Mucosa of stomach (tissue), 1 donor: ENCODE measurements around the gene ISCU.
"Not testable (repeated sequence)": the region's sequence is repeated elsewhere in the genome, so short reads cannot be mapped to it uniquely, and the experiment has no call there.

ENCODE experiments used
- H3K27me3 ChIP-seq: one replicate; pipeline ENCODE4 v1.7.0; 2013; ENCODE audit warnings: mild to moderate bottlenecking, low read length; ENCODE audit not compliant: control insufficient read depth, insufficient read depth
- H3K36me3 ChIP-seq: one replicate; pipeline ENCODE4 v1.7.0; 2013; ENCODE audit warnings: low read length; ENCODE audit not compliant: control insufficient read depth, insufficient read depth
- H3K4me1 ChIP-seq: one replicate; pipeline ENCODE4 v1.7.0; 2013; ENCODE audit warnings: mild to moderate bottlenecking, low read length; ENCODE audit not compliant: control insufficient read depth, insufficient read depth
- H3K4me3 ChIP-seq: one replicate; pipeline ENCODE4 v1.7.0; 2013; ENCODE audit warnings: low read length
- H3K9ac ChIP-seq: one replicate; pipeline ENCODE4 v1.7.0; 2013; ENCODE audit warnings: mild to moderate bottlenecking, low read length, moderate library complexity
- H3K9me3 ChIP-seq: one replicate; pipeline ENCODE4 v1.7.0; 2013; ENCODE audit warnings: mild to moderate bottlenecking, low read length, moderate library complexity; ENCODE audit not compliant: control insufficient read depth
- donor health status: Pancreatic carcinoma.

ISCU gene

DNA sequence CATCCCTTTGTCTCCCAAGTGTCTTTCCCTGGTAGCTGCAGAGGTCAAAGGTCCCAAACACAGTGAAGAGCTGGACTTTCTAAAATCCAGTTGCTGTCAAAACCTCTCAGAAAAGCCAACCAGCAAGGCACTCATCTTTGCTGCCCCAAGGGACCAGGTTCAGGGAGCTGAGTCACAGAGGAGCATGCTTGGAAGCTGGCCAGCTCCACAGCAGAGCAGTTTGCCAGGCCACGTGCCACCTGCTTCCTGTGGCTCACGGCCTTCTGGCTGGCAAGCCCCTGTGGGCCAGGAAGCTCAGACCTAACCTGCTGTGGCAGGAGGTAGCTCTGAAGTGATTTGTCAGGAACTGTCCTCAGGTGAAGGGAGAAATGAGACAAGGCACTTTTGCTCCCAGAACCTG lies 3.6 kb downstream of the ISCU start:
- Histone ChIP-seq H3K27me3 (no peaks in the 10 kb centered on the region), H3K9ac (no peak overlapping the region), H3K36me3 (peaks cover 11% of the 10 kb centered on the region)

DNA sequence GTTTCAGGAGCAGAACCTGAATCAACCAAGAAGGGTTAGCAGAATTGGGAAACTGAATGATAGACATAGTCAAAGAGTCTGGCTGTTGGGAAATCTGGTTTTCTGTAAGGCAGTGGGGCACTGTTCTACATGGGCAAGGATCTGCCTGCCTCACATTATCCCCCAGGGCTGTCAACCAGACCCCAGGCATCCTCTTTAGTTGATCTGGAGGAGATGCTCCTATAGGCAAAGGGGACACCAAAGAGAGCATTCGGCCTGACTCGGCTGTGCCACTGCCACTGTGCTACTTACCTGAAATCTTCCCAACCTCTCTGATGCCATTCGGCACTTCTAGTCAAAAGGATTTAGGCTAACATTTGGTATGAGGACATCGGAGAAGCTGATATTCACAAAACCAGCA lies 4.1 kb downstream of the ISCU start:
- H3K9ac ChIP-seq: no peak overlapping the region
- H3K4me1 ChIP-seq: peaks cover 20% of the 10 kb centered on the region
- H3K36me3 ChIP-seq: peaks cover 11% of the 10 kb centered on the region

More for the DNA sequence above, 3.6 kb downstream of the ISCU start:
- H3K4me3 ChIP-seq: no peak overlapping the region
- peaks cover 20% of the 10 kb centered on the region for H3K4me1 ChIP-seq
- H3K9me3 ChIP-seq: no peaks in the 10 kb centered on the region

DNA sequence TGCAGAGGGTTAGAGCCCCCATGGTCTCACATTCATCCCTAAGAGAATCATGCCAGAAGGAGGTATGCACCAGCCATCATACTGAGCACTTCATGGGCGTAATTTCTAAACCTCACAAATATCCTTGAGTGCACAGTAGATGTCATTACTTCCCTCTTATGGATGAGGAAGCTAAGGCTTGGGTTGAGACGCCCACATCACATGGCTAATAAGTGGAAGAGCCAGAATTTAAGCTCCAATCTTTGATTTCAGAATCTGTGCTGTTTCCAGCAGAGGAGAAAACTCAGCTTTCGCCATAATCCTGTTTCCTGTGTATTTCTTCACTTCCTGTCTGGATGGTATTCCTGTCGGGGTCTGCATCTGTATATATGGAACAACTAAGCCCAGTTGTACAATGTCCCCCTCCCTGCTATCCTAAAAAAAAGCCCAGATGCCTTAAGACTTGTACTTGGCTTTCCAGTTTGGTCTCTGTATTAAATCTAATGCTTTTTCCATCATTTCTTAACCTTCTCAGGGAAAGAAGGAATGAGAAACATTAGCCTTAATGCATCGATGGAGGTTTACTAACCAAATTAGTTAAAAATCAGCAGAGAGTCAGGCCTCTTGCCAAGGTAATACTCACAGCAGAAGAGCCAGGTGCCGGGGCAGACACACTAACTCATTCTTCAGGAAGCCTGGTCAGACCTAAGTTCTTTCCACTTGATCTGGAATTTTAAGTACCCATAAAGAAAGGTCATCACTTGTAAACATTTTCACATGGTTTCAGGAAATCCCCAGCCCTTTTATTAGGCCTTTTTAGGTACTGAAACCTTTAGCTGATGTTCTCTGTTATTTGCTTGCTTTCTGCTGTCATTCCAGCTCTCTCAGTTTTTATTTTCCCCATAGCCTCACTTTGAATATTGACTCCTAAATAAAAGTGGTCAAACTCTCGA lies 5.3 kb downstream of the ISCU start:
- no peak overlapping the region for H3K9ac ChIP-seq
- peaks cover 11% of the 10 kb centered on the region for H3K36me3 ChIP-seq
- peaks cover 15% of the 10 kb centered on the region for H3K4me1 ChIP-seq
- no peak overlapping the region for H3K4me3 ChIP-seq
- no peaks in the 10 kb centered on the region for H3K27me3 ChIP-seq
- H3K9me3 ChIP-seq: no peaks in the 10 kb centered on the region

More for the DNA sequence above, 4.1 kb downstream of the ISCU start:
- no peaks in the 10 kb centered on the region for H3K9me3 ChIP-seq
- no peaks in the 10 kb centered on the region for H3K27me3 ChIP-seq
- H3K4me3 ChIP-seq: no peak overlapping the region

DNA sequence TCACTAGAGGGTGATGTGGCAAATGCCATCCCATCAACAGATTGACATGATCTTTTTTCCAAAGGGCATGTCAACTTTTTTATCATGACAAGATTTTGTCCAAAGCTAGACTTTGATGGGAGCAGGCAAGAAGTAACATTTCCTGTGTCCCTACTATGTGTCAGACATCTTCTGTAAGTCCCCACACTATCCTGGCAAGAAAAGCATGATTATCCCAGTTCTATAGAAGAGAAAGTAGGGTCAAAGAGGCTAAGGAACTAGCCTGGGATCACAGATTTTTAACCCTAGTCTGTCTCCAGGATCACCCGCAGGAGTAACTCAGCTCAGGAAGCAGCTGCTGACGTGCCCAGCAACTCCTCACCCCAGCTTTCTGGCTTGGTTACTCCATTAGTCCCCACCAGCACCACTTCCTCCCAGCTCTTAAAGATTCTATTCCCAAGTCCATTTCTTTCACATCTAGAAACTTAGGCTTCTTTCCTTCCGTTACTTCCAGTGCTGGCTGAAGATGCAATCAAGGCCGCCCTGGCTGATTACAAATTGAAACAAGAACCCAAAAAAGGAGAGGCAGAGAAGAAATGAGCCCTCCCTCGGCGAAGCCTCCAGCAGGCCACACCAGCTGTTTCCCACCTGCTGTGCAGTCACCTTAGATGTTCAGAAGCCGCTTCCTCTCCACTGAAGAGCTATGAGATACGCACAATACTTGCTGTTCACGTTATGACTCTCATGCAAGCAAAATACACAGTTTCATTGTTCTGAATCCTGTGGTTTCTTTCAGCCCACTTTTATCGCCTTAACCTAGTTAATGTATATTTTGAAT lies 6.2 kb downstream of the ISCU start:
- Histone ChIP-seq H3K27me3 (no peaks in the 10 kb centered on the region), H3K4me3 (no peak overlapping the region), H3K36me3 (peaks cover 11% of the 10 kb centered on the region), H3K4me1 (peaks cover 11% of the 10 kb centered on the region), H3K9ac (no peak overlapping the region), H3K9me3 (no peaks in the 10 kb centered on the region)

DNA sequence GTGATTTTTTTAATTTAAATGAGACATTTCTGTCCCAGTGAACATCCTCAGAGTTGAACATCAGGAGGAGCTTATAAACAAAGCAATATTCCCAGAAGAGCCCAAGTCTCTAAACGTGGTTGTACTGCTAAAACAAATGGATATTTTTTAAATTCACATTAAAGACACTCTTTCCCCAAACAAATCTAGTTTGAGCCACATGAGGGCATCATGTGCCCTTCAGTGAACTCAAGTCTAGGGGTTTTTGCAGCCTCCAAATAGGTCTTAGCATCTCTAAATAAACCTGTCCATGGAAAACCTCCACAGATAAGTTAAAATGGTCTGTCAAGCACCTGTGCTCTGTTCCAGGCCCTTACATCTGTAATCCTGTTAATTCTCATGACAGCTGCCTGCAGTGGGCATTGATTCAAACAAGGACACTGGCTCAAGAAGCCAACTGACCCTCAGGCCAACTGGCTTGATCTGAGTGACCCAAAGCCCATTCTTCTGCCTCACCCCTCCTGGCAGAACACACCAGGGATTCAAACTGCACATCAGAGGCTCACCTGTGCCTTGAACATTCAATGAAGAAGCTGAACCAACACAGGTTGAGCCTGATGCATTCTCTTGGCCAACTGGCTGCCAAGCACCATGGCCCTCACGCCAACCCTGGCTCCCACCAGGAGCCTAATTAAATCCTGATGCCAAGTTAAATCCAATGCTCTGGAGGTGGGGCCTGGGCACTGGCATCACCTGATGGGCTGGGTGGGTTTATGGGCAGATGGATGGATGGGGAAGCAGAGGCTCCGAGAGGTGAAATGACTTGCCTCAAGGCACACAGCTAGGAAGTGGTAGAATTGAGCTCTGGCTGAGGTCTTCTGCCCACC lies 8.6 kb downstream of the ISCU start:
- no peaks in the 10 kb centered on the region for H3K27me3 ChIP-seq
- H3K9me3 ChIP-seq: no peaks in the 10 kb centered on the region
- no peaks in the 10 kb centered on the region for H3K36me3 ChIP-seq
- H3K9ac ChIP-seq: no peak overlapping the region
- no peak overlapping the region for H3K4me3 ChIP-seq
- H3K4me1 ChIP-seq: peaks cover 2% of the 10 kb centered on the region

DNA sequence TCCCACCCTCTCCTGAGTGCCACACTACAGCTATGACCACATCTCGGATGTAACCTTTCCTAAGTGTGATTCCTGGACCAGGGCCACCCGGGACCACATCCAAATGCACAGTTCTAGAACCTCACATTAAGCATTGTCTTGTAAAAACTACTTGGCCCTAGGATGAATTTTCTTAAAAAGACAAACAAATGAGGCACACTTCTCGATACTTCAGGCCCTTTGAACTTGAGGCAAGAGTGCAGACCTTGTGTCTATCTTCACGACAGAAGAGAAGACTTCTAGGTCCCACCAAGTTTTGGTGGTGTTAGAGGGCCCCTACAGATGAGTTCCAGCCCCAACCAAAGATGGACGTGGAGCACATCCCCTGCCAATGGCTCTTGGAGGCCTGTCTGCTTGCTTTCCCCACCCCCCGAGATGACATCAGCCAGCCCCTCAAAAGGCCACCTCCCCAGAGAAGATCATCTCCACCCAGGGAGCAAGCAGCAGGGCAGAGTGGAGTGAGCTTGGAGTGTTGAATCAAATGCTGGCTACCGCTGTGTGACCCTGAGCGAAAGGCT lies 9.3 kb downstream of the ISCU start:
- Histone ChIP-seq H3K4me3 (no peak overlapping the region), H3K9ac (no peak overlapping the region), H3K36me3 (no peaks in the 10 kb centered on the region), H3K9me3 (no peaks in the 10 kb centered on the region), H3K27me3 (no peaks in the 10 kb centered on the region), H3K4me1 (no peaks in the 10 kb centered on the region)

DNA sequence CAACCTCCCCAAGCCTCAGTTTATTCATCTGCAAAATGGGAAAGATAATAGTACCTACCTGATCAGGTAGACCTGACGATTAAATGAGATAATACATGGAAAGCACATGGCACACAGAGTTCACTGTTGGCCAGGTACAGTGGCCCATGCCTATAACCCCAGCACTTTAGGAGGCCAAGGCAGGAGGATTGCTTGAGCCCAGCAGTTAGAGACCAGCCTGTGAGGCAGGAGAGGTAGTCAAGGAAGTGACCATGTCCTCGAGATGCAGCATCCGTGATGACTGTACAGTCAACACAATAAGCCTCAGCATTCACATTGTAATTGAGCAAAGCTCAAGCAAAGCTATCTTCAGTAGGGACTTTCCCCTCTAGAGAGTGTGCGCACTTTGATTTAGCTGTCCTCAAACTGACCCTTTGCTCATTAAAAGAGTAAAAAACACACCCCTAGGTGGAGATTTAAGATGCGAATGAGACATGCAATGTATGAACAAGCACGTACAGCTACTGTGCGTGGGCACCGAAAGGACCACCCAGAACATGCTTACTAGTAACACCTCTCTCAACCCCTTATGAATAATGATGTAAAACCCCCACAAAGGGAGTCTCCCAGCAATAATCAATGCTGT lies 9.9 kb downstream of the ISCU start:
- H3K4me1 ChIP-seq: no peaks in the 10 kb centered on the region
- no peaks in the 10 kb centered on the region for H3K9me3 ChIP-seq
- no peaks in the 10 kb centered on the region for H3K36me3 ChIP-seq
- no peak overlapping the region for H3K4me3 ChIP-seq
- no peaks in the 10 kb centered on the region for H3K27me3 ChIP-seq
- H3K9ac ChIP-seq: no peak overlapping the region

DNA sequence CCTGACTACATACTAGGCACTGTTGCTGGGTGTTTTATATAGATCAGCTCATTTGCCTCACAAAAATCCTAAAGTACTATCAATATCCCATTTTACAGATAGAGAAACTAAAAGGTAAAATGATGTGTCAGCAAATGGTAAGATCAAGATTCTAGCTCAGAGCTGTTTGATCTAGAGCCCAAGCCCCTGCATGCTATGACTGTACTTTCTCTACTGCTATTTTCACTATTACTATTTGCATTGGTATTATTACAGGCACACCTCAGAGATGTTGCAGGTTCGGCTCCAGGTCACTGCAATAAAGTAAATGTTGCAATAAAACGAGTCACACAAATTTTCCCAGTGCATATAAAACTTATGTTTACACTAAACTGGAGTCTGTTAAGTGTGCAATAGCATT lies 10.9 kb downstream of the ISCU start:
- no peaks in the 10 kb centered on the region for H3K9me3 ChIP-seq
- no peak overlapping the region for H3K4me3 ChIP-seq
- H3K4me1 ChIP-seq: no peaks in the 10 kb centered on the region
- no peak overlapping the region for H3K9ac ChIP-seq
- H3K27me3 ChIP-seq: no peaks in the 10 kb centered on the region
- H3K36me3 ChIP-seq: no peaks in the 10 kb centered on the region

DNA sequence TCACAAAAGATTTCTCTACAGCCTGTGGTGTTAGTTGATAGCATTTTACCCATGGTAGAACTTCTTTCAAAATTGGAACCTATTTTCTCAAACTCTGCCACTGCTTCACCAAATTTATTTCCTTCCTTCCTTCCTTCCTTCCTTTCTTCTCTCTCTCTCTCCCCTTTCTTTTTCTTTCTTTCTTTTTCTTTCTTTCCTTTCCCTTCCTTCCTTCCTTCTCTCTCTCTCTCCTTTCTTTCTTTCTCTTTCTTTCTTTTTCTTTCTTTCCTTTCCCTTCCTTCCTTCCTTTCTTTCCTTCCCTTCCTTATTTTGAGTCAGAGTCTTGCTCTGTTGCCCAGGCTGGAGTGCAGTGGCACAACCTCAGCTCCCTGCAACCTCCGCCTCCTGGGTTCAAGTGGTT lies 11.9 kb downstream of the ISCU start:
- not testable (repeated sequence) for H3K4me3 ChIP-seq, H3K4me1 ChIP-seq, H3K27me3 ChIP-seq, H3K9me3 ChIP-seq, H3K36me3 ChIP-seq, H3K9ac ChIP-seq

DNA sequence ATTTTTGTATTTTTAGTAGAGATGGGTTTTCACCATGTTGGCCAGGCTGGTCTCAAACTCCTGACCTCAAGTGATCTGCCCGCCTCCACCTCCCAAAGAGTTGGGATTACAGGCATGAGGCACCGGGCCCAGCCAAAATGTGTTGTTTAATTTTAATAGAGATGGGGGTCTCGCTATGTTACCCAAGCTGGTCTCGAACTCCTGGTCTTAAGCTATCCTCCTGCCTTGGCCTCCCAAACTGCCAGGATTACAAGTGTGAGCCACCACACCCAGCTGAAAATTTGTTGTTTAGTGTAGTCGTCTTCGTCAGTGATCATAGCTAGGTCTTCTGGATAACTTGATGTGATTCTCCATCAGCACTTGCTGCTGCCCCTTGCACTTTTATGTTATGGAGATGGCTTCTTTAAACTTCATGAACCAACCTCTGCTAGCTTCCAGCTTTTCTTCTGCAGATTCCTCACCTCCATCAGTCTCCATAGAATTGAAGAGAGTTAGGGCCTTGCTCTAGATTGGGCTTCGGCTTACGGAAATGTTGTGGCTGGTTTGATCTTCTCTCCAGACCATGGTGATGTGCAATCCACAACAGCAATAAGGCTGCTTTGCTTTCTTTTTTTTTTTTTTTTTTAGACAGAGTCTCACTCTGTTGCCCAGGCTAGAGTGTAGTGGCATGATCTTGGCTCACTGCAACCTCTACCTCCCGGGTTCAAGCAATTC lies 13.0 kb downstream of the ISCU start:
- H3K9ac ChIP-seq: no peak overlapping the region
- no peak overlapping the region for H3K4me3 ChIP-seq
- H3K9me3 ChIP-seq: no peaks in the 10 kb centered on the region
- H3K27me3 ChIP-seq: no peaks in the 10 kb centered on the region
- no peaks in the 10 kb centered on the region for H3K4me1 ChIP-seq
- H3K36me3 ChIP-seq: no peaks in the 10 kb centered on the region
